ENCODE data around the gene DPRX.

DNA sequence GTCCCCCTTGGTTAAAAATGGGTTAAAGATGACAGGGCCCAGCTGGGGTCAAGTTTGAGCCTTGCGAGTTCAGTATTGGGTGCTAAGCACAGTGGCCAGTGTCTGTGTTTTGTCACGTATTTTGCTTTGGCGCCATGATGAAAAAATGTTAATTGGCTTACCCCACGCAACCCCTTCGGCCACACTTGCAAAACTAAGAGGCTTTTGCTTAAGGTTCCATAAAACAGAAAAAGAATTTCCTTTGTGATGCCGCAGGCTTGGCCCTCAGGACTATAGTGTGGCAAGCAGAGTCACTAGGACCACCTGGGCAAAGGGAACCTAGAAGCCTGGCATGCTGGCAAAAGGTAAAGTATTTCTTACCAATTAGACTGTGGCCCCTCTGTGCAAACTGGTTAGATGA is 20.7 kb downstream of the DPRX start:
- TF ChIP-seq, protein P1, sequence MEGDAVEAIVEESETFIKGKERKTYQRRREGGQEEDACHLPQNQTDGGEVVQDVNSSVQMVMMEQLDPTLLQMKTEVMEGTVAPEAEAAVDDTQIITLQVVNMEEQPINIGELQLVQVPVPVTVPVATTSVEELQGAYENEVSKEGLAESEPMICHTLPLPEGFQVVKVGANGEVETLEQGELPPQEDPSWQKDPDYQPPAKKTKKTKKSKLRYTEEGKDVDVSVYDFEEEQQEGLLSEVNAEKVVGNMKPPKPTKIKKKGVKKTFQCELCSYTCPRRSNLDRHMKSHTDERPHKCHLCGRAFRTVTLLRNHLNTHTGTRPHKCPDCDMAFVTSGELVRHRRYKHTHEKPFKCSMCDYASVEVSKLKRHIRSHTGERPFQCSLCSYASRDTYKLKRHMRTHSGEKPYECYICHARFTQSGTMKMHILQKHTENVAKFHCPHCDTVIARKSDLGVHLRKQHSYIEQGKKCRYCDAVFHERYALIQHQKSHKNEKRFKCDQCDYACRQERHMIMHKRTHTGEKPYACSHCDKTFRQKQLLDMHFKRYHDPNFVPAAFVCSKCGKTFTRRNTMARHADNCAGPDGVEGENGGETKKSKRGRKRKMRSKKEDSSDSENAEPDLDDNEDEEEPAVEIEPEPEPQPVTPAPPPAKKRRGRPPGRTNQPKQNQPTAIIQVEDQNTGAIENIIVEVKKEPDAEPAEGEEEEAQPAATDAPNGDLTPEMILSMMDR (IDR thresholded peaks at IDR 0.05): no peak
- TF ChIP-seq POLR2A (IDR thresholded peaks at IDR 0.05) (no peak), EP300 (IDR thresholded peaks at IDR 0.05) (no peak), POLR2AphosphoS5 (IDR thresholded peaks at IDR 0.05) (no peak)
